DND-41 (cell line): Measurements from ENCODE around the gene TIPARP.

ENCODE experiments used
- ATAC-seq: fragments of 200-7000 bp; cut with Tn5 transposase; 3 replicates; pipeline ENCODE4 v1.9.1; 2021; ENCODE audit warnings: low read depth; ENCODE audit not compliant: insufficient read depth
- DNase-seq: peaks from one replicate; pipeline ENCODE4 v3.0.0-alpha.2; 2020
- H2AFZ ChIP-seq: 2 replicates; pipeline ENCODE4 v1.6.0; 2012; ENCODE audit warnings: low read depth, low read length
- H3K27ac ChIP-seq: 2 replicates; pipeline ENCODE4 v1.5.1; 2012; ENCODE audit warnings: low read length, inconsistent platforms
- H3K27me3 ChIP-seq: fragments of 200-600 bp; sonication (generic); 2 replicates; pipeline ENCODE4 v1.6.0; 2012; ENCODE audit warnings: low read length, mild to moderate bottlenecking, inconsistent platforms; ENCODE audit not compliant: insufficient read depth, poor library complexity
- H3K36me3 ChIP-seq: 2 replicates; pipeline ENCODE4 v1.5.1; 2012; ENCODE audit warnings: low read length, inconsistent platforms; ENCODE audit not compliant: insufficient read depth
- H3K4me1 ChIP-seq: 2 replicates; pipeline ENCODE4 v1.5.1; 2012; ENCODE audit warnings: mild to moderate bottlenecking, low read length; ENCODE audit not compliant: insufficient read depth
- H3K4me2 ChIP-seq: 2 replicates; pipeline ENCODE4 v1.6.0; 2012; ENCODE audit warnings: mild to moderate bottlenecking, moderate library complexity, low read length, inconsistent platforms; ENCODE audit not compliant: insufficient read depth
- H3K4me3 ChIP-seq, 2 experiments: fragments of 200-600 bp in 1 of 2; shearing (Covaris generic) in 1 of 2; 2 replicates each; pipeline ENCODE4 v1.5.1; 2012 to 2016; ENCODE audit warnings: inconsistent platforms in 2 of 2, low read length in 2 of 2, mild to moderate bottlenecking in 2 of 2, low read depth in 1 of 2, moderate library complexity in 1 of 2
- H3K79me2 ChIP-seq: 2 replicates; pipeline ENCODE4 v1.6.0; 2012; ENCODE audit warnings: low read length, inconsistent platforms; ENCODE audit not compliant: insufficient read depth
- H3K9ac ChIP-seq: 2 replicates; pipeline ENCODE4 v1.6.0; 2012; ENCODE audit warnings: low read depth, mild to moderate bottlenecking, inconsistent platforms, low read length, moderate library complexity
- H3K9me3 ChIP-seq: 2 replicates; pipeline ENCODE4 v1.5.1; 2012; ENCODE audit warnings: low read length, moderate library complexity, mild to moderate bottlenecking, inconsistent platforms; ENCODE audit not compliant: insufficient read depth, severe bottlenecking
- H4K20me1 ChIP-seq: 2 replicates; pipeline ENCODE4 v1.6.0; 2012; ENCODE audit warnings: low read length; ENCODE audit not compliant: insufficient read depth
- EZH2 ChIP-seq: IDR thresholded peaks from 3 replicates; pipeline ENCODE4 v1.6.1; 2012; ENCODE audit warnings: borderline replicate concordance, low read depth, mild to moderate bottlenecking, moderate library complexity, low read length, inconsistent platforms; ENCODE audit not compliant: severe bottlenecking
- TF ChIP-seq, protein P1 (sequence below): IDR thresholded peaks from 2 replicates; pipeline ENCODE4 v1.5.1; 2012; ENCODE audit warnings: borderline replicate concordance, low read length, moderate library complexity, mild to moderate bottlenecking; ENCODE audit not compliant: poor library complexity, severe bottlenecking; ENCODE audit errors: extremely low read depth

The TIPARP gene

DNA sequence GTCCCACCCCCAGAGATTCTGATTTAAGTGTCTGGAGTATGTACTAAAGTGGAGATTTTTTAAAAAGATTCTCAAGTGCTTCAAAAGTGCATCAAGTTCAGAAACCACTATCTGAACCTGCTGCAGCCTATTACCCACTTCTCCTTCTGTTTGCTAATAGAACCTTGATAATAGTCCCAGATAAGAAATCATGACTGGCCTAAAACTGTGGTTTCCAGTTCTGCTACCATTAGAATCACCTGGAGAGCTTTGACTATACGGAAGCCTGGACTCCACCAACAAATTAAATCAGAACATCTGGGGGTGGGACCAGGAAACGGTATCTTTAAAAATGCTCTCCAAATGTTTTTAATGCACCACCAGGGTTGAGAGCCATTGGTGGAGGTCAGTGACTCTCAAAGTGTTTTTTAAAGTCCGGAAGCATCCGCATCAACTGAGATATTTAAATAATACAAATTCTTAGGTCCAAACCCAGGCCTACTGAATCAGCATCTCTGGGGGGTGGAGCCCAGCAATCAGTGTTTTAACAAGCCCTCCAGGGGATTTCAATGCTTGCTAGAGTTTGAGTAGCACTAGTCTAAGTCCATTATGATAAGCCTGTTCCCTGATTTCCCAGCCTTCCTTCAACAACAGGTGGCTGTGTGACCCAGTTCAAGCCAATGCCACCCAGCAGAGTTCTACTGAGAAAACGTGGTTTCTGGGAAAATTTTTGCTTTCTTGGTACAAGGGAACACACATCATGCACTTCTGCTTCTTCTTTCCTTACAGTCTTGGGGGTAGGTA, 45.4 kb upstream of the TIPARP start:
- TF ChIP-seq, protein P1, sequence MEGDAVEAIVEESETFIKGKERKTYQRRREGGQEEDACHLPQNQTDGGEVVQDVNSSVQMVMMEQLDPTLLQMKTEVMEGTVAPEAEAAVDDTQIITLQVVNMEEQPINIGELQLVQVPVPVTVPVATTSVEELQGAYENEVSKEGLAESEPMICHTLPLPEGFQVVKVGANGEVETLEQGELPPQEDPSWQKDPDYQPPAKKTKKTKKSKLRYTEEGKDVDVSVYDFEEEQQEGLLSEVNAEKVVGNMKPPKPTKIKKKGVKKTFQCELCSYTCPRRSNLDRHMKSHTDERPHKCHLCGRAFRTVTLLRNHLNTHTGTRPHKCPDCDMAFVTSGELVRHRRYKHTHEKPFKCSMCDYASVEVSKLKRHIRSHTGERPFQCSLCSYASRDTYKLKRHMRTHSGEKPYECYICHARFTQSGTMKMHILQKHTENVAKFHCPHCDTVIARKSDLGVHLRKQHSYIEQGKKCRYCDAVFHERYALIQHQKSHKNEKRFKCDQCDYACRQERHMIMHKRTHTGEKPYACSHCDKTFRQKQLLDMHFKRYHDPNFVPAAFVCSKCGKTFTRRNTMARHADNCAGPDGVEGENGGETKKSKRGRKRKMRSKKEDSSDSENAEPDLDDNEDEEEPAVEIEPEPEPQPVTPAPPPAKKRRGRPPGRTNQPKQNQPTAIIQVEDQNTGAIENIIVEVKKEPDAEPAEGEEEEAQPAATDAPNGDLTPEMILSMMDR = no peak
- TF ChIP-seq EZH2 = no peak
- Histone ChIP-seq H4K20me1 (no peaks in the 10 kb centered on the region), H3K79me2 (no peaks in the 10 kb centered on the region), H3K4me3 (no peak overlapping the region), H3K9me3 (no peaks in the 10 kb centered on the region), H3K4me2 (no peak overlapping the region), H2AFZ (no peak overlapping the region), H3K27me3 (peaks cover 2% of the 10 kb centered on the region), H3K36me3 (no peaks in the 10 kb centered on the region), H3K9ac (no peak overlapping the region), H3K27ac (no peak overlapping the region), H3K4me1 (no peaks in the 10 kb centered on the region)
- ATAC-seq = no peak
- no peak for DNase-seq

DNA sequence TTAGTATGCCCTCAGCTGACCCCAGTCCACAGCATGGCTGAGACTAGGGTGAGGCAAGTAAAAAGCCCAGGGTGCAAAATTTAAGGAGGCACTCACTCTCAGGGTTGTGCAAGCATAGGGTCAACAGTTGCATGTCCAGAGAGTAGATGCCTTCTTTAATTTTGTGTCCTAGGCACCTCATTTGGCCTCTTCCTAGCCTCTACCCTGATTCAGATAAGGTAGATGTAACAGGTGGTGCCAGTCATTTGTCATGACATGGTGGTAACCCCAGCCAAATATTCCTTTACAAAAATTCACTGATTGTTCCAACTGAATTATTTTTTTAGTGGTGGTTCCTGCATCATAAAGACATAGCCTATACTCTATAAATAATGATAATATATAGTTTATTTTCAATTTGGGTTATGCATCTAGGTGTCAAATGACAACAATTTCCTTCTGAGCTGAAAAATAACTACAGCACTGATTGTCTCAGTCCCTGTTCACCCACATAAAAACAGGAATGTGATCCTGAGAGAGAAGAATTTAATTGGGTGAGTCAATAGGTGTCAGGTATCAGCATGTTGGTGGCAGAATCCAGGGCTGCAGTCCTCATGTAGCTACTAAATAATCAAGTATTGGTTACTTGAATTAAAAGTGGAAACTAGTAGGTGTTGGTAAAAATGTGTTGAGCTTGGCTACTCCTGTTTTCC, 44.2 kb upstream of the TIPARP start:
- Histone ChIP-seq H3K27ac (no peak overlapping the region), H3K4me3 (no peak overlapping the region), H3K4me2 (no peak overlapping the region), H3K9ac (no peak overlapping the region), H3K27me3 (peaks cover 8% of the 10 kb centered on the region), H3K36me3 (no peaks in the 10 kb centered on the region), H4K20me1 (no peaks in the 10 kb centered on the region), H3K4me1 (no peaks in the 10 kb centered on the region), H3K9me3 (no peaks in the 10 kb centered on the region), H3K79me2 (no peaks in the 10 kb centered on the region), H2AFZ (no peak overlapping the region)
- TF ChIP-seq, protein P1 = no peak
- no peak for TF ChIP-seq EZH2
- DNase-seq = no peak
- ATAC-seq = no peak

DNA sequence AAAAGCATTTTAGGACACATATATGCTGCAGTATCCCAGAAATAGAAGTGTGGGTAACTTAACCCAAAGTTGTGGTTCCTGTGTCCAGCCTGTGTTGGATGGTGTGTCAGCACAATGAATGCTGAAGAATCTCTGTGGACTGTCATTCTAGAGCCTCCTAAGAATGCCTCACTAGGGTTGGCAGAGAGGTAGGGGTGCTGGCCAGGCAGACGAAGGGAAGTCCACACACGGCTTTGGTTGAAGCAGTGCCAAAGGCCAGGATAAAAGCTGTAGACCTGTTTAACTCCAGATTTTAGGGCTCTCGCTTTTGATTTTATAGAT, 43.7 kb upstream of the TIPARP start:
- H3K4me3 ChIP-seq = no peak overlapping the region
- ATAC-seq = no peak
- H3K9me3 ChIP-seq = no peaks in the 10 kb centered on the region
- DNase-seq = no peak
- no peak overlapping the region for H2AFZ ChIP-seq
- H3K27me3 ChIP-seq = peaks cover 8% of the 10 kb centered on the region
- no peak overlapping the region for H3K27ac ChIP-seq
- H3K4me1 ChIP-seq = no peaks in the 10 kb centered on the region
- TF ChIP-seq, protein P1 = no peak
- TF ChIP-seq EZH2 = no peak
- H3K9ac ChIP-seq = no peak overlapping the region
- no peaks in the 10 kb centered on the region for H3K36me3 ChIP-seq
- H4K20me1 ChIP-seq = no peaks in the 10 kb centered on the region; the same call in 1 of the 2 replicates
- H3K4me2 ChIP-seq = no peak overlapping the region
- no peaks in the 10 kb centered on the region for H3K79me2 ChIP-seq
